GM04503 (cell line): Measurements from ENCODE around the gene ABCC9.

Experiments
- DNase-seq: peaks from one replicate; pipeline ENCODE4 v3.0.0-alpha.2; 2012; ENCODE audit warnings: low read depth

The ABCC9 gene

GRCh38 chr12:21773806-21774205 is 167.4 kb downstream of the ABCC9 start:
- no peak for DNase-seq

- DNase-seq, result no peak
Observed at GRCh38 chr12:21773263-21773741, 167.9 kb downstream of the ABCC9 start.

GRCh38 chr12:21771311-21771710 is 169.9 kb downstream of the ABCC9 start:
- no peak for DNase-seq

GRCh38 chr12:21769307-21769706 is 171.9 kb downstream of the ABCC9 start:
- no peak for DNase-seq

- no peak for DNase-seq
Observed at GRCh38 chr12:21766403-21766802, 174.8 kb downstream of the ABCC9 start.

- no peak for DNase-seq
Observed at GRCh38 chr12:21764950-21765349, 176.3 kb downstream of the ABCC9 start.

- no peak for DNase-seq
Observed at GRCh38 chr12:21764065-21764464, 177.2 kb downstream of the ABCC9 start.

- no peak for DNase-seq
Observed at GRCh38 chr12:21763531-21763930, 177.7 kb downstream of the ABCC9 start.

- no peak for DNase-seq
Observed at GRCh38 chr12:21759737-21760136, 181.5 kb downstream of the ABCC9 start.

- DNase-seq, result no peak
Observed at GRCh38 chr12:21757735-21758134, 183.5 kb downstream of the ABCC9 start.

GRCh38 chr12:21756699-21757098 is 184.5 kb downstream of the ABCC9 start:
- no peak for DNase-seq

- DNase-seq, result no peak
Observed at GRCh38 chr12:21751517-21751916, 189.7 kb downstream of the ABCC9 start.
